OCI-LY7 (cell line): ENCODE results near the gene ESYT2.

Experiments
- CTCF ChIP-seq: fragments of 200-600 bp; sonication (generic); conservative IDR thresholded peaks from 2 replicates; pipeline ENCODE4 v1.5.1; 2014; ENCODE audit warnings: mild to moderate bottlenecking, antibody characterized with exemption, low read length, moderate library complexity, mixed read lengths
- EZH2phosphoT487 ChIP-seq: fragments of 200-600 bp; sonication (generic); IDR thresholded peaks from 2 replicates; pipeline ENCODE4 v1.6.1; 2018; ENCODE audit warnings: low read depth, borderline replicate concordance, mild to moderate bottlenecking, mixed run types, antibody characterized with exemption, low read length, moderate library complexity, mixed read lengths

- TF ChIP-seq CTCF (no peak), EZH2phosphoT487 (no peak)
Measured at GRCh38 chr7:158849442-158849767, 20.1 kb upstream of the ESYT2 start.
